SK-N-SH treated with all-trans-retinoic acid at 6 μM for 48 hours (cell line): ENCODE data around the gene DISP3.

Experiments used
- ZFP3 ChIP-seq: fragments of 250-450 bp; sonication (Bioruptor Pico); IDR thresholded peaks from 2 replicates; pipeline ENCODE4 v1.5.0; 2020; ENCODE audit warnings: mild to moderate bottlenecking, moderate library complexity
- ZNF8 ChIP-seq: fragments of 450-650 bp; formaldehyde crosslinking; IDR thresholded peaks from 2 replicates; pipeline ENCODE4 v1.5.0; 2020; ENCODE audit warnings: mild to moderate bottlenecking, moderate library complexity

DNA sequence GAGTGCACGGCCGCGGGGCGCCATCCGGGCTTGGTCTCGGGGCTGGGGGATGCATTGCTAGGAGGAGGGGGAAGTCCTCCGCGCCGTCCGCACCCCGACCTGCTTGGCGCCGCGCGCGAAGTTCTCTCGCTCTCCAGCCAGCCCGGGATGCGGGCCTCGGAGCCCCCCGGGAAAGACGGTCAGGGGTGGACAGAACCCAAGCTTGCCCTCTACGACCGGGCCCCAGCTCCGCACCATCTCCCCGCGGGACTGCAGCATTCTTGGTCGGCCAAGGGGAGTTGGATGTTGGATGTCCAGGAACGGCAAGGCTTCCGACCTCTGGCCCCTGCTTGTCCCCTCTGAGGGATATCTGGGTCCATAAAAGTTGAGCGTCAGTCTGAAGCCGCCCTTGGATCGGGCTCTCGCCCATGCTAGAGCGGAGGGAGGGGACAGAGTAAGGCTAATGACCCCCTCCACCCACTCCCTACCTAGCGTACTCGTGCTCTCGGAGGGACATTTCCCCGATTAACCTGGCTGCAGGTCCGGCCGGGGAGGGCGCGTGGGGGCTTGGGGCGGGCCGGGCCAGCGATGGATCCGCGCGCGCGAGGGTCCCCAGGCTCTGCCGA is 522 bp downstream of the DISP3 start:
- no peak for TF ChIP-seq ZFP3 (CRISPR knock-in tag)
- no peak for TF ChIP-seq ZNF8 (CRISPR knock-in tag)
